H1 (cell line): ENCODE data around the gene PALM. TPM values are rescaled to one million over a fixed set of nuclear protein-coding genes. Genes with fewer than 3 reads are reported as not detected.

Experiments
- CTCF ChIA-PET: fragments of 300-600 bp; sonication (Branson Sonifier 250); formaldehyde crosslinking; loops from one replicate; lab custom pipeline; 2021; ENCODE audit not compliant: partially characterized antibody; lab: Charles Lee
- POLR2A ChIA-PET: fragments of 300-600 bp; sonication (Branson Sonifier 250); formaldehyde crosslinking; loops from one replicate; lab custom pipeline; 2021; ENCODE audit warnings: inconsistent platforms; ENCODE audit not compliant: partially characterized antibody; lab: Charles Lee
- DNase-seq, 2 experiments: peaks; one replicate each; pipeline versions ENCODE4 v3.0.0 to v3.0.0-alpha.2; 2010 to 2022; ENCODE audit warnings: low spot score in 2 of 2, low read depth in 1 of 2, mixed read lengths in 1 of 2
- FAIRE-seq: peaks from 2 replicates; lab custom pipeline; 2011; peaks lifted over from hg19 to GRCh38; lab: Jason Lieb, UNC
- H2AFZ ChIP-seq: 2 replicates; pipeline ENCODE4 v1.8.1; 2012; ENCODE audit warnings: low read length, inconsistent platforms
- H2AK5ac ChIP-seq: 2 replicates; pipeline ENCODE4 v1.6.1; 2013; ENCODE audit warnings: low read depth, low read length
- H2BK120ac ChIP-seq: replicated peaks from 2 replicates; pipeline ENCODE3; 2013; ENCODE audit warnings: low read depth, low read length, inconsistent platforms
- H2BK12ac ChIP-seq: 2 replicates; pipeline ENCODE4 v1.6.1; 2013; ENCODE audit warnings: low read depth, low read length
- H2BK15ac ChIP-seq: 2 replicates; pipeline ENCODE4 v1.6.1; 2013; ENCODE audit warnings: low read length
- H2BK20ac ChIP-seq: 2 replicates; pipeline ENCODE4 v1.6.1; 2013; ENCODE audit warnings: low read length
- H2BK5ac ChIP-seq: 2 replicates; pipeline ENCODE4 v1.6.1; 2013; ENCODE audit warnings: low read depth, low read length
- H3K14ac ChIP-seq: 2 replicates; pipeline ENCODE4 v1.6.1; 2013; ENCODE audit warnings: inconsistent platforms; ENCODE audit not compliant: insufficient read length
- H3K18ac ChIP-seq: 2 replicates; pipeline ENCODE4 v1.6.1; 2013; ENCODE audit warnings: low read length; ENCODE audit errors: extremely low read depth
- H3K23ac ChIP-seq: 2 replicates; pipeline ENCODE4 v1.6.1; 2013; ENCODE audit warnings: inconsistent platforms; ENCODE audit not compliant: insufficient read length
- H3K23me2 ChIP-seq: 2 replicates; pipeline ENCODE4 v1.6.1; 2013; ENCODE audit warnings: low read depth, low read length
- H3K27ac ChIP-seq: 2 replicates; pipeline ENCODE4 v1.6.1; 2011; ENCODE audit warnings: low read depth, low read length, inconsistent platforms
- H3K27me3 ChIP-seq, 4 experiments: replicated peaks in 1 of 4; 1 replicate in 1 of 4; 2 replicates in 3 of 4; pipeline versions ENCODE4 v1.6.1 to v1.8.1; 2011 to 2013; ENCODE audit warnings: low read length in 3 of 4, mild to moderate bottlenecking in 3 of 4, inconsistent platforms in 2 of 4, mixed read lengths in 2 of 4, moderate library complexity in 1 of 4; ENCODE audit not compliant: control insufficient read depth in 3 of 4, insufficient read depth in 3 of 4; ENCODE audit errors: extremely low read depth in 1 of 4
- H3K36me3 ChIP-seq, 4 experiments: 2 replicates each; pipeline versions ENCODE4 v1.6.1 to v1.8.1; 2011 to 2013; ENCODE audit warnings: mild to moderate bottlenecking in 4 of 4, low read length in 3 of 4, moderate library complexity in 2 of 4, control low read depth in 1 of 4, inconsistent platforms in 1 of 4; ENCODE audit not compliant: insufficient read depth in 4 of 4, control insufficient read depth in 2 of 4
- H3K4ac ChIP-seq: replicated peaks from 2 replicates; pipeline ENCODE3; 2013; ENCODE audit warnings: low read length, low read depth, mixed read lengths, inconsistent platforms; ENCODE audit not compliant: insufficient read length
- H3K4me1 ChIP-seq, 4 experiments: replicated peaks in 1 of 4; 1 replicate in 1 of 4; 2 replicates in 3 of 4; pipeline versions ENCODE4 v1.6.1 to v1.8.1; 2011 to 2013; ENCODE audit warnings: low read length in 3 of 4, inconsistent platforms in 2 of 4, mixed read lengths in 1 of 4; ENCODE audit not compliant: insufficient read depth in 4 of 4, control insufficient read depth in 3 of 4
- H3K4me2 ChIP-seq, 2 experiments: 2 replicates each; pipeline versions ENCODE4 v1.6.1 to v1.8.1; 2011 to 2013; ENCODE audit warnings: low read depth in 2 of 2, low read length in 2 of 2, control low read depth in 1 of 2, inconsistent platforms in 1 of 2, mild to moderate bottlenecking in 1 of 2; ENCODE audit not compliant: insufficient read depth in 1 of 2
- H3K4me3 ChIP-seq, 4 experiments: fragments of 200-600, 300-600 bp in 1 of 4; sonication (generic), shearing (Covaris generic), sonication (Bioruptor Twin) in 1 of 4; 2 replicates each; pipeline versions ENCODE4 v1.5.1 to v1.8.1; 2011 to 2016; ENCODE audit warnings: low read length in 4 of 4, low read depth in 3 of 4, control low read depth in 2 of 4, inconsistent platforms in 2 of 4, mild to moderate bottlenecking in 2 of 4, mixed read lengths in 1 of 4, moderate library complexity in 1 of 4; ENCODE audit not compliant: insufficient read depth in 2 of 4; ENCODE audit errors: extremely low read depth in 1 of 4
- H3K56ac ChIP-seq: replicated peaks from 2 replicates; pipeline ENCODE3; 2013; ENCODE audit warnings: low read depth, mild to moderate bottlenecking, mixed read lengths, low read length, inconsistent platforms; ENCODE audit not compliant: insufficient read length
- H3K79me1 ChIP-seq: 2 replicates; pipeline ENCODE4 v1.6.1; 2013; ENCODE audit warnings: low read depth, low read length, control low read depth
- H3K79me2 ChIP-seq, 2 experiments: 2 replicates each; pipeline versions ENCODE4 v1.6.1 to v1.8.1; 2012 to 2013; ENCODE audit warnings: low read length in 2 of 2, mild to moderate bottlenecking in 2 of 2, inconsistent platforms in 1 of 2; ENCODE audit not compliant: insufficient read depth in 2 of 2, control insufficient read depth in 1 of 2
- H3K9ac ChIP-seq, 4 experiments: replicated peaks in 1 of 4; 1 replicate in 1 of 4; 2 replicates in 3 of 4; pipeline versions ENCODE4 v1.6.1 to v1.8.1; 2011 to 2013; ENCODE audit warnings: low read depth in 3 of 4, low read length in 3 of 4, control low read depth in 2 of 4, mild to moderate bottlenecking in 2 of 4, moderate library complexity in 2 of 4, inconsistent platforms in 1 of 4; ENCODE audit errors: extremely low read depth in 1 of 4
- H3K9me3 ChIP-seq, 2 experiments: 2 replicates each; pipeline versions ENCODE4 v1.6.1 to v1.8.1; 2012 to 2013; ENCODE audit warnings: mild to moderate bottlenecking in 2 of 2, moderate library complexity in 2 of 2, control low read depth in 1 of 2, inconsistent platforms in 1 of 2, low read depth in 1 of 2, low read length in 1 of 2, mixed read lengths in 1 of 2; ENCODE audit not compliant: insufficient read depth in 2 of 2
- H4K20me1 ChIP-seq, 2 experiments: replicated peaks in 1 of 2; 2 replicates each; pipeline versions ENCODE3 to v1.8.1; 2011 to 2013; ENCODE audit warnings: inconsistent platforms in 2 of 2, low read length in 2 of 2, mild to moderate bottlenecking in 1 of 2; ENCODE audit not compliant: insufficient read depth in 2 of 2, control insufficient read depth in 1 of 2
- H4K5ac ChIP-seq: 2 replicates; pipeline ENCODE4 v1.6.1; 2013; ENCODE audit warnings: low read length, low read depth, mixed read lengths, inconsistent platforms; ENCODE audit not compliant: insufficient read length
- H4K8ac ChIP-seq: 2 replicates; pipeline ENCODE4 v1.8.0; 2013; ENCODE audit warnings: mild to moderate bottlenecking, moderate library complexity, low read length, inconsistent platforms; ENCODE audit not compliant: insufficient read depth; ENCODE audit errors: extremely low read depth
- H4K91ac ChIP-seq: replicated peaks from 2 replicates; pipeline ENCODE3; 2013; ENCODE audit warnings: low read length, mixed read lengths, inconsistent platforms; ENCODE audit not compliant: insufficient read length
- ASH2L ChIP-seq: fragments of 200-600, 300-600 bp; sonication (generic); IDR thresholded peaks from one replicate; pipeline ENCODE4 v1.7.1; 2017; ENCODE audit warnings: low read length
- GABPA ChIP-seq: IDR thresholded peaks from 2 replicates; pipeline ENCODE4 v1.6.1; 2011; ENCODE audit warnings: mild to moderate bottlenecking, low read length, moderate library complexity, borderline replicate concordance; ENCODE audit not compliant: insufficient read depth
- SRF ChIP-seq: IDR thresholded peaks from 2 replicates; pipeline ENCODE4 v1.6.1; 2011; ENCODE audit warnings: mild to moderate bottlenecking, low read depth, low read length, moderate library complexity
- SUZ12 ChIP-seq: fragments of 200-600 bp; sonication (generic); IDR thresholded peaks from 2 replicates; pipeline ENCODE4 v1.6.1; 2012; ENCODE audit warnings: mild to moderate bottlenecking, inconsistent platforms, low read length, moderate library complexity, mixed read lengths
- TEAD4 ChIP-seq: IDR thresholded peaks from 2 replicates; pipeline ENCODE4 v1.6.1; 2012; ENCODE audit warnings: low read depth, low read length, inconsistent platforms, mixed read lengths
- WGBS, 2 experiments: shearing (Covaris generic) in 1 of 2; methylation state at CpG; one replicate each; pipeline versions ENCODE4 v1.1.6 to v1.1.7; 2013 to 2015; ENCODE audit warnings: low lambda C conversion rate in 2 of 2, mixed read lengths in 2 of 2, inconsistent platforms in 1 of 2, low coverage in 1 of 2, missing lambda C conversion rate in 1 of 2; ENCODE audit not compliant: insufficient replicate concordance in 2 of 2, insufficient coverage in 1 of 2, insufficient read length in 1 of 2; ENCODE audit errors: extremely low coverage in 1 of 2, missing lambda C conversion rate in 1 of 2; 5-methylcytosine and 5-hydroxymethylcytosine counted together
- polyA plus RNA-seq, 7 experiments: library from polyadenylated mRNA; depleted of rRNA in 3 of 7; stranded (reverse) in 5 of 7; unstranded in 2 of 7; fragments of >200 nt in 5 of 7; fragments of 200-250 nt in 2 of 7; gene quantifications; 1 replicate in 5 of 7; 2 replicates in 1 of 7; 4 replicates in 1 of 7; pipeline versions ENCODE4 v1.2.1 to v1.2.3, GENCODE V29; 2011 to 2013; ENCODE audit warnings: missing spikeins in 2 of 7, mixed read lengths in 2 of 7
- total RNA-seq: library from RNA; stranded (reverse); fragmentation: NEBNext Ultra II Directional; extraction: Animal tissue kit (Norgen Biotek cat#: 25700); gene quantifications from 2 replicates; pipeline ENCODE4 v1.2.1, GENCODE V29; 2021

PALM gene
- total and polyA plus RNA-seq, 2 of the 8 experiments (the other 6 are each of a cell fraction or from before 2014, with no cell fraction given), result 5.7 to 16.5 TPM

- no peak within 1 kb of the TSS for H2BK12ac ChIP-seq
- ChIA-PET CTCF (interaction anchor here (0.8 to 1.2 kb wide), 2 partner anchors 13 to 25 kb away, joined by 3 to 4 read pairs; no protein-coding TSS in a partner anchor), POLR2A (interaction anchor here (1.2 kb wide), 1 partner anchor 14 kb away, joined by 3 read pairs; no protein-coding TSS in a partner anchor)
- H3K36me3 ChIP-seq, result no peaks in the 10 kb centered on the region
- no peak within 1 kb of the TSS for H2BK5ac ChIP-seq
- no peak for TF ChIP-seq ASH2L
- no peak for TF ChIP-seq SUZ12
- TF ChIP-seq SRF, result no peak
- TF ChIP-seq TEAD4, result no peak
- no peak for TF ChIP-seq GABPA
- no peak within 1 kb of the TSS for H3K4me3 ChIP-seq
- H3K4ac ChIP-seq, result no peak within 1 kb of the TSS
- no peak within 1 kb of the TSS; the same call in 1 of the 2 replicates for H4K8ac ChIP-seq
- H4K91ac ChIP-seq, result no peak within 1 kb of the TSS
- no peak within 1 kb of the TSS for H4K5ac ChIP-seq
- FAIRE-seq, result no peak
- H3K27me3 ChIP-seq, result no peaks in the 10 kb centered on the region
- no peak within 1 kb of the TSS for H3K4me2 ChIP-seq
- H2BK15ac ChIP-seq, result no peak within 1 kb of the TSS
- no peaks in the 10 kb centered on the region for H3K4me1 ChIP-seq
- no peak within 1 kb of the TSS for H3K27ac ChIP-seq
- no peak within 1 kb of the TSS for H3K23ac ChIP-seq
- DNase-seq, result no peak
- H3K14ac ChIP-seq, result no peak within 1 kb of the TSS
- H3K56ac ChIP-seq, result no peak within 1 kb of the TSS
- no peak within 1 kb of the TSS for H2BK120ac ChIP-seq
- no peak within 1 kb of the TSS for H2BK20ac ChIP-seq
- WGBS, 2 experiments, result 87% methylated on average over 24 of the region's 31 CpGs; no CpG with 5 or more reads in 1 of the 2 experiments
- H3K9ac ChIP-seq, result no peak within 1 kb of the TSS
- H3K23me2 ChIP-seq, result no peaks in the 10 kb centered on the region
- H3K18ac ChIP-seq, result no peak within 1 kb of the TSS
- H3K9me3 ChIP-seq, result no peaks in the 10 kb centered on the region
- H2AFZ ChIP-seq, result no peak within 1 kb of the TSS
- H4K20me1 ChIP-seq, result no peaks in the 10 kb centered on the region
- H3K79me2 ChIP-seq, result no peaks in the 10 kb centered on the region
- no peak within 1 kb of the TSS for H2AK5ac ChIP-seq
- no peaks in the 10 kb centered on the region for H3K79me1 ChIP-seq
Observed at GRCh38 chr19:695352-695949, 13.3 kb upstream of the PALM start, which contains the start of gene PRSS57. Gene PRSS57, minus strand, starts transcription at chr19:695452. Its CDS starts 22 bp downstream, at chr19:695430.
